SK-N-SH treated with all-trans-retinoic acid at 6 μM for 48 hours (cell line): ENCODE data around the gene PLEKHO1.

ENCODE experiments used
- ARNTL ChIP-seq: fragments of 450-650 bp; formaldehyde crosslinking; IDR thresholded peaks from 2 replicates; pipeline ENCODE4 v1.5.0; 2020; ENCODE audit warnings: low read depth, mild to moderate bottlenecking, moderate library complexity, borderline replicate concordance
- CSRNP3 ChIP-seq: fragments of 250-450 bp; sonication (Bioruptor Pico); IDR thresholded peaks from 2 replicates; pipeline ENCODE4 v1.5.1; 2021; ENCODE audit warnings: mild to moderate bottlenecking, moderate library complexity
- ESRRG ChIP-seq: fragments of 250-450 bp; sonication (Bioruptor Pico); IDR thresholded peaks from 2 replicates; pipeline ENCODE4 v1.6.1; 2021; ENCODE audit warnings: mild to moderate bottlenecking
- ISL1 ChIP-seq: fragments of 250-450 bp; sonication (Bioruptor Pico); IDR thresholded peaks from 2 replicates; pipeline ENCODE4 v2.1.2; 2022; ENCODE audit warnings: mild to moderate bottlenecking, moderate library complexity
- OSR1 ChIP-seq: fragments of 250-450 bp; sonication (Bioruptor Pico); IDR thresholded peaks from 2 replicates; pipeline ENCODE4 v1.8.0; 2022; ENCODE audit warnings: moderate library complexity, mild to moderate bottlenecking, inconsistent platforms
- PATZ1 ChIP-seq: fragments of 250-450 bp; sonication (Bioruptor Pico); IDR thresholded peaks from 2 replicates; pipeline ENCODE4 v1.8.0; 2020; ENCODE audit warnings: mild to moderate bottlenecking, moderate library complexity, borderline replicate concordance
- POU6F1 ChIP-seq: fragments of 250-450 bp; sonication (Bioruptor Pico); IDR thresholded peaks from 2 replicates; pipeline ENCODE4 v1.8.0; 2021; ENCODE audit warnings: low read depth, mild to moderate bottlenecking, moderate library complexity, borderline replicate concordance
- PPARA ChIP-seq: fragments of 250-450 bp; sonication (Bioruptor Pico); IDR thresholded peaks from 2 replicates; pipeline ENCODE4 v1.5.0; 2020; ENCODE audit warnings: mild to moderate bottlenecking, borderline replicate concordance
- RARB ChIP-seq: fragments of 250-450 bp; sonication (Bioruptor Pico); IDR thresholded peaks from 2 replicates; pipeline ENCODE4 v1.8.0; 2021; ENCODE audit warnings: mild to moderate bottlenecking, moderate library complexity
- SNAI2 ChIP-seq: fragments of 250-450 bp; sonication (Bioruptor Pico); IDR thresholded peaks from 2 replicates; pipeline ENCODE4 v1.5.0; 2020; ENCODE audit warnings: mild to moderate bottlenecking, moderate library complexity
- TOX ChIP-seq: fragments of 250-450 bp; sonication (Bioruptor Pico); IDR thresholded peaks from 2 replicates; pipeline ENCODE4 v1.8.0; 2021; ENCODE audit warnings: mild to moderate bottlenecking, moderate library complexity, borderline replicate concordance
- ZFP30 ChIP-seq: fragments of 450-650 bp; formaldehyde crosslinking; IDR thresholded peaks from 2 replicates; pipeline ENCODE4 v1.5.0; 2022; ENCODE audit warnings: mild to moderate bottlenecking, moderate library complexity
- TF ChIP-seq, protein P1 (sequence below): fragments of 250-450 bp; sonication (Bioruptor Pico); IDR thresholded peaks from 2 replicates; pipeline ENCODE4 v1.5.1; 2020; ENCODE audit warnings: low read depth, mild to moderate bottlenecking, moderate library complexity
- TF ChIP-seq, protein P2 (sequence below): fragments of 250-450 bp; sonication (Bioruptor Pico); IDR thresholded peaks from 2 replicates; pipeline ENCODE4 v1.5.0; 2020; ENCODE audit warnings: mild to moderate bottlenecking, moderate library complexity

GRCh38 chr1:150144606-150145005 lies 5.1 kb upstream of the PLEKHO1 start:
- no peak for TF ChIP-seq CSRNP3 (CRISPR knock-in tag)
- TF ChIP-seq, protein P1, sequence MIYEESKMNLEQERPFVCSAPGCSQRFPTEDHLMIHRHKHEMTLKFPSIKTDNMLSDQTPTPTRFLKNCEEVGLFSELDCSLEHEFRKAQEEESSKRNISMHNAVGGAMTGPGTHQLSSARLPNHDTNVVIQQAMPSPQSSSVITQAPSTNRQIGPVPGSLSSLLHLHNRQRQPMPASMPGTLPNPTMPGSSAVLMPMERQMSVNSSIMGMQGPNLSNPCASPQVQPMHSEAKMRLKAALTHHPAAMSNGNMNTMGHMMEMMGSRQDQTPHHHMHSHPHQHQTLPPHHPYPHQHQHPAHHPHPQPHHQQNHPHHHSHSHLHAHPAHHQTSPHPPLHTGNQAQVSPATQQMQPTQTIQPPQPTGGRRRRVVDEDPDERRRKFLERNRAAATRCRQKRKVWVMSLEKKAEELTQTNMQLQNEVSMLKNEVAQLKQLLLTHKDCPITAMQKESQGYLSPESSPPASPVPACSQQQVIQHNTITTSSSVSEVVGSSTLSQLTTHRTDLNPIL (CRISPR knock-in tag), result no peak
- no peak for TF ChIP-seq POU6F1
- TF ChIP-seq ISL1 (CRISPR knock-in tag), result no peak
- no peak for TF ChIP-seq ESRRG (CRISPR knock-in tag)
- TF ChIP-seq ZFP30, result no peak
- TF ChIP-seq PATZ1 (CRISPR knock-in tag), result no peak
- TF ChIP-seq, protein P2, sequence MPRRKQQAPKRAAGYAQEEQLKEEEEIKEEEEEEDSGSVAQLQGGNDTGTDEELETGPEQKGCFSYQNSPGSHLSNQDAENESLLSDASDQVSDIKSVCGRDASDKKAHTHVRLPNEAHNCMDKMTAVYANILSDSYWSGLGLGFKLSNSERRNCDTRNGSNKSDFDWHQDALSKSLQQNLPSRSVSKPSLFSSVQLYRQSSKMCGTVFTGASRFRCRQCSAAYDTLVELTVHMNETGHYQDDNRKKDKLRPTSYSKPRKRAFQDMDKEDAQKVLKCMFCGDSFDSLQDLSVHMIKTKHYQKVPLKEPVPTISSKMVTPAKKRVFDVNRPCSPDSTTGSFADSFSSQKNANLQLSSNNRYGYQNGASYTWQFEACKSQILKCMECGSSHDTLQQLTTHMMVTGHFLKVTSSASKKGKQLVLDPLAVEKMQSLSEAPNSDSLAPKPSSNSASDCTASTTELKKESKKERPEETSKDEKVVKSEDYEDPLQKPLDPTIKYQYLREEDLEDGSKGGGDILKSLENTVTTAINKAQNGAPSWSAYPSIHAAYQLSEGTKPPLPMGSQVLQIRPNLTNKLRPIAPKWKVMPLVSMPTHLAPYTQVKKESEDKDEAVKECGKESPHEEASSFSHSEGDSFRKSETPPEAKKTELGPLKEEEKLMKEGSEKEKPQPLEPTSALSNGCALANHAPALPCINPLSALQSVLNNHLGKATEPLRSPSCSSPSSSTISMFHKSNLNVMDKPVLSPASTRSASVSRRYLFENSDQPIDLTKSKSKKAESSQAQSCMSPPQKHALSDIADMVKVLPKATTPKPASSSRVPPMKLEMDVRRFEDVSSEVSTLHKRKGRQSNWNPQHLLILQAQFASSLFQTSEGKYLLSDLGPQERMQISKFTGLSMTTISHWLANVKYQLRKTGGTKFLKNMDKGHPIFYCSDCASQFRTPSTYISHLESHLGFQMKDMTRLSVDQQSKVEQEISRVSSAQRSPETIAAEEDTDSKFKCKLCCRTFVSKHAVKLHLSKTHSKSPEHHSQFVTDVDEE (CRISPR knock-in tag), result no peak
- TF ChIP-seq SNAI2 (CRISPR knock-in tag), result no peak
- no peak for TF ChIP-seq OSR1 (CRISPR knock-in tag)
- TF ChIP-seq PPARA, result no peak
- TF ChIP-seq RARB (CRISPR knock-in tag), result no peak
- no peak for TF ChIP-seq TOX
- TF ChIP-seq ARNTL, result no peak
